HFF-Myc (cell line): ENCODE measurements around the gene RNF213.
"Not testable (repeated sequence)": the region's sequence is repeated elsewhere in the genome, so short reads cannot be mapped to it uniquely, and the experiment has no call there.

ENCODE experiments used
- DNase-seq: peaks from one replicate; pipeline ENCODE4 v3.0.0-alpha.2; 2011; ENCODE audit warnings: low read depth; ENCODE audit errors: extremely low read depth
- H3K4me3 ChIP-seq: replicated peaks from 2 replicates; pipeline ENCODE4 v1.5.1; 2011; ENCODE audit warnings: low read depth, mild to moderate bottlenecking, control low read depth, low read length
- TF ChIP-seq, protein P1 (sequence below): IDR thresholded peaks from 2 replicates; pipeline ENCODE4 v1.5.1; 2012; ENCODE audit warnings: mild to moderate bottlenecking, low read depth, low read length, control low read depth; ENCODE audit errors: missing control alignments

The RNF213 gene

GRCh38 chr17:80330276-80330675 is 69.6 kb downstream of the RNF213 start:
- TF ChIP-seq, protein P1, sequence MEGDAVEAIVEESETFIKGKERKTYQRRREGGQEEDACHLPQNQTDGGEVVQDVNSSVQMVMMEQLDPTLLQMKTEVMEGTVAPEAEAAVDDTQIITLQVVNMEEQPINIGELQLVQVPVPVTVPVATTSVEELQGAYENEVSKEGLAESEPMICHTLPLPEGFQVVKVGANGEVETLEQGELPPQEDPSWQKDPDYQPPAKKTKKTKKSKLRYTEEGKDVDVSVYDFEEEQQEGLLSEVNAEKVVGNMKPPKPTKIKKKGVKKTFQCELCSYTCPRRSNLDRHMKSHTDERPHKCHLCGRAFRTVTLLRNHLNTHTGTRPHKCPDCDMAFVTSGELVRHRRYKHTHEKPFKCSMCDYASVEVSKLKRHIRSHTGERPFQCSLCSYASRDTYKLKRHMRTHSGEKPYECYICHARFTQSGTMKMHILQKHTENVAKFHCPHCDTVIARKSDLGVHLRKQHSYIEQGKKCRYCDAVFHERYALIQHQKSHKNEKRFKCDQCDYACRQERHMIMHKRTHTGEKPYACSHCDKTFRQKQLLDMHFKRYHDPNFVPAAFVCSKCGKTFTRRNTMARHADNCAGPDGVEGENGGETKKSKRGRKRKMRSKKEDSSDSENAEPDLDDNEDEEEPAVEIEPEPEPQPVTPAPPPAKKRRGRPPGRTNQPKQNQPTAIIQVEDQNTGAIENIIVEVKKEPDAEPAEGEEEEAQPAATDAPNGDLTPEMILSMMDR: no peak
- H3K4me3 ChIP-seq: no peak overlapping the region
- no peak for DNase-seq

GRCh38 chr17:80330938-80331337 is 70.3 kb downstream of the RNF213 start:
- not testable (repeated sequence) for H3K4me3 ChIP-seq, DNase-seq

GRCh38 chr17:80331820-80332219 is 71.2 kb downstream of the RNF213 start:
- TF ChIP-seq, protein P1: no peak
- no peak overlapping the region for H3K4me3 ChIP-seq
- DNase-seq: no peak

DNA sequence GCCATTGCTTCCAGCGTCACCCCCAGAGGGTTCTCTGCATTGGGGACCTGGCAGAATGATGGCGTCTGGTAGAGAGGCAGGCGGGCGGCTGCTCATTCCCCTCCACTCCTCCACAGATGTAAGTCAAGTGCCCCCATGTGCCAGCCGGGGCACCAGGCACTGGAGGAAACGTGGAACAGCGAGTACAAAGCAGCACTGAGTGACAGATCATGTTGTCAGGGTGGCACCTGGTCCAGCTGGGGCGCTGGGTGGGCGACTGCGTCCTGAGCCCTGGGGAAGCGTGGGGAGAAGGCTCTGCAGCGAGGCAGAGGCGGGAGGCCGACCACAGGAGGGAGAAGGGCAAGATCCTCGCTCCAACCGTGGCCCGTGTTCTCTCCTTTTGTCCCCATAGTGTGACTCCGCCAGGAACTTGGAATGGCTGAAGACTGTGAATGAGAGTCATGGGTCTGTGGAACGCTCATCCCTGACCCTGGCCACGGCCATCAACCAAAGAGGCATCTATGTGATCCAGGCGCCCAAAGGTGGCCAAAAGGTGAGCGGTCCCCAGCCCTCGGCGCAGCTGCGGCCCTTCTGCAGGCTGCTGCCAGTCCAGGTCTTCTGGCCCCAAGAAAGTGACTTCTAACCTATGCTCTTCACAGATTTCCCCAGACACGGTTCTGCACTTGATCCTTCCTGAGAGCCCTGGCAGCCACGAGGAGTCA is 76.7 kb downstream of the RNF213 start:
- TF ChIP-seq, protein P1: no peak
- DNase-seq: no peak
- no peak overlapping the region for H3K4me3 ChIP-seq

GRCh38 chr17:80339118-80339517 is 78.5 kb downstream of the RNF213 start:
- DNase-seq: no peak
- TF ChIP-seq, protein P1: no peak
- no peak overlapping the region for H3K4me3 ChIP-seq

DNA sequence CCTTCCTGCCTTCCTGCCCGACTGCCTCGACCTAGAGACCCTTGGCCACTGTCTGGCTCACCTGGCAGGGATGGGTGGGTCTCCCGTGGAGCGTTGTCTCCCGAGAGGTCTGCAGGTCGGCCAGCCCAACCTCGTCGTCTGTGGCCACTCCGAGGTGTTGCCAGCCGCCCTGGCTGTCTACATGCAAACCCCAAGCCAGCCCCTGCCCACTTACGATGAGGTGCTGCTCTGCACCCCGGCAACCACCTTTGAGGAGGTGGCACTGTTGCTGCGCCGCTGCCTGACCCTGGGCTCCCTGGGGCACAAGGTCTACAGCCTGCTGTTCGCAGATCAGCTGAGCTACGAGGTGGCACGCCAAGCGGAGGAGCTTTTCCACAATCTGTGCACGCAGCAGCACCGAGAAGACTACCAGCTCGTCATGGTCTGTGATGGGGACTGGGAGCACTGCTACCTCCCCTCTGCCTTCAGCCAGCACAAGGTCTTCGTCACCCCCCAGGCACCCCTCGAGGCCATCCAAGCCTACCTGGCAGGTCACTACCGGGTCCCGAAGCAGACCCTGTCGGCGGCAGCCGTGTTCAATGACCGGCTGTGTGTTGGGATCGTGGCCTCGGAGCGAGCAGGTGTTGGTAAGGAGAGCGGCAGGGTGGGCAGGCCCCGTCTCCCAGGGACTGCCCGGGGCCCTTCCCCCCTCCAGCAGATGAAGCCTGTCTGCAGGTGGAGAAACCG is 79.2 kb downstream of the RNF213 start:
- TF ChIP-seq, protein P1: no peak
- no peak overlapping the region for H3K4me3 ChIP-seq
- no peak for DNase-seq

DNA sequence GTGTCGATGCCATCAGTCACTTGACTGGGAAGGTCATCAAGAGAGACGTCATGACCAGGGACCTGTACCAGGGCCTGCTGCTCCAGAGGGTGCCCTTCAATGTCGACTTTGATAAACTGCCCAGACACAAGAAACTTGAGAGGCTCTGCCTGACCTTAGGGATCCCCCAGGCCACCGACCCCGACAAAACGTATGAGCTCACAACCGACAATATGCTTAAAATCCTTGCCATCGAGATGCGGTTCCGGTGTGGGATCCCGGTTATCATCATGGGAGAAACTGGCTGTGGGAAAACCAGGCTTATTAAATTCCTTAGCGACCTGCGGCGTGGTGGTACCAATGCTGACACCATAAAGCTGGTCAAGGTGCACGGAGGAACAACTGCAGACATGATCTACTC is 84.7 kb downstream of the RNF213 start:
- TF ChIP-seq, protein P1: no peak
- H3K4me3 ChIP-seq: no peak overlapping the region
- DNase-seq: no peak
